IPS-18a (cell line): Measurements from ENCODE around the gene LDB1.

Experiments used
- H3K27ac ChIP-seq: one replicate; pipeline ENCODE4 v1.5.1; 2013; ENCODE audit warnings: low read length
- H3K27me3 ChIP-seq: one replicate; pipeline ENCODE4 v1.6.1; 2013; ENCODE audit warnings: mild to moderate bottlenecking, low read length; ENCODE audit not compliant: control insufficient read depth, insufficient read depth
- H3K36me3 ChIP-seq: one replicate; pipeline ENCODE4 v1.6.1; 2013; ENCODE audit warnings: low read depth, low read length; ENCODE audit not compliant: control insufficient read depth
- H3K4me1 ChIP-seq: one replicate; pipeline ENCODE4 v1.6.1; 2013; ENCODE audit warnings: low read depth, low read length; ENCODE audit not compliant: control insufficient read depth
- H3K4me3 ChIP-seq: one replicate; pipeline ENCODE4 v1.5.1; 2013; ENCODE audit warnings: low read length
- H3K9ac ChIP-seq: one replicate; pipeline ENCODE4 v1.6.1; 2013; ENCODE audit warnings: mild to moderate bottlenecking, low read length, moderate library complexity
- H3K9me3 ChIP-seq: one replicate; pipeline ENCODE4 v1.6.1; 2013; ENCODE audit warnings: low read depth, low read length; ENCODE audit not compliant: control insufficient read depth

The LDB1 gene

DNA sequence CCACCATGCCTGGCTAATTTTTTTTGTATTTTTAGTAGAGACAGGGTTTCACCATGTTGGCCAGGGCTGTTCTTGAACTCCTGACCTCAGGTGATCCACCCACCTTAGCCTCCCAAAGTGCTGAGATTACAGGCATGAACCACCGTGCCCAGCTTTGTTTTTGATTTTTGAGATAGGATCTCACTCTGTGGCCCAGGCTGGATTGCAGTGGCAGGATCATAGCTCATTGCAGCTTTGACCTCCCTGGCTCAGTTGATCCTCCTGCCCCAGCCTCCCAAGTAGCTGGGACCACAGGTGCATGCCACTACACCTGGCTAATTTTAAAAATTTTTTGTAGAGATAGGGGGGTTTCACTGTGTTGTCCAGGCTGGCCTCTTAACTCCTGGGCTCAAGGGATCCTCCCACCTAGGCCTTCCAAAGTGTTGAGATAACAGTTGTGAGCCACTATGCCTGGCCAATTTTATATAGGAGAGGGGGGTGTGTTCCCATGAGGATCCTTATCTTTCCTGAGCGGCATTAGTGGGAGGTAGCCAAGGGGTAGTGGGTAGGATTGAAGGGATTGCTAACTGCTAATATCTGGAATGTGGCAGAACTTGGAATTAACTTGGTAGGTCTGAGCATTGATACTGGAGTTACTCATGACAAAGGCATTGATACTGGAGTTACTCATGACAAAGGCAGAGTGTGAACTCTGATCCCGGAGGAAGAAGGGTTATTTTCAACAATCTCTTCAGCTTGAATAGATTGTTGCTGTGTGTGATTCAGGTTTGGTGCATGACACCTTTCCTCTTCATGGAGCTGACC is 31.0 kb upstream of the LDB1 start:
- H3K9ac ChIP-seq: peak overlapping the region; percentile 61
- peak overlapping the region; percentile 81 for H3K27ac ChIP-seq
- peaks cover 11% of the 10 kb centered on the region for H3K4me1 ChIP-seq
- peaks cover 56% of the 10 kb centered on the region for H3K36me3 ChIP-seq
- H3K4me3 ChIP-seq: peak overlapping the region; percentile 45
- H3K27me3 ChIP-seq: no peaks in the 10 kb centered on the region
- no peaks in the 10 kb centered on the region for H3K9me3 ChIP-seq

DNA sequence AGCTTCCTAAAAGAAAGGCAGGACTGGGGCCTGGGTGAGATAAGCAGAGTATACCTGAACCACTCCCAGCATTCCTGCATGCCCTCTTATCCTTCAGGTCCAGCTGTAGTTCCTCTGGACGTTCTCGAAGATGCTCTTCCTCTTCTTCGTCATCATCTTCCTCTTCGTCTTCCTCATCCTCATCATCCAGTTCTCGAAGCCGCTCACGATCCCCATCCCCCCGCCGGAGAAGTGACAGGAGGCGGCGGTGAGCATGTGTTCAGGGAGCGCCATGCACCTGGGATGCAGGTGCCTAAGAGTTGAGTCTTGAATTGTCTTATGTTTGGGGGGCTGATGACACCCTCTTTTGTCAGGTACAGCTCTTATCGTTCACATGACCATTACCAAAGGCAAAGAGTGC is 28.1 kb upstream of the LDB1 start:
- Histone ChIP-seq H3K4me3 (no peak overlapping the region), H3K27me3 (no peaks in the 10 kb centered on the region), H3K27ac (no peak overlapping the region), H3K36me3 (peaks cover 64% of the 10 kb centered on the region), H3K9me3 (no peaks in the 10 kb centered on the region), H3K4me1 (peaks cover 9% of the 10 kb centered on the region), H3K9ac (no peak overlapping the region)

DNA sequence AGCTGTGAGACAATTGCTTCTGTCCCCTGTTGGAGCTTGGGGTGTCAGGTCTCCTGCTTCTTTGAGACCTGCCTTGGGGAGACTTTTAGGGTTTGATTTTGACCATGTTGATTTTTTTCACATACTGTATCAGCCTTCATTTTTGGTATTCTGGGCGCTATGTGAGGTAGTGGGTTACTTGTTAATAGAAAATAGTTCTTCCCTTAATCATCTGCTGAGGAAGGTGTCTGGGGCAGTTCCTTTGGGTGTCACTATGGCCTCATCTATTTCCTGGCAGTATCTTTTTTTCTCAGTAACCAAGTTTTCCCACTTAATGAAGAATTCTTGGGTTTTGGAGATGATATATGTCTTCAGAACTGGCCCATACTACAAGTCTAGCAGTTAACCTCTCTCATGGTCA is 27.4 kb upstream of the LDB1 start:
- Histone ChIP-seq H3K27ac (no peak overlapping the region), H3K36me3 (peaks cover 71% of the 10 kb centered on the region), H3K9me3 (no peaks in the 10 kb centered on the region)

GRCh38 chr10:102146971-102147428 is 26.8 kb upstream of the LDB1 start:
- H3K36me3 ChIP-seq: peaks cover 75% of the 10 kb centered on the region
- H3K9me3 ChIP-seq: no peaks in the 10 kb centered on the region
- H3K27me3 ChIP-seq: no peaks in the 10 kb centered on the region
- no peak overlapping the region for H3K9ac ChIP-seq
- H3K4me1 ChIP-seq: peaks cover 7% of the 10 kb centered on the region
- no peak overlapping the region for H3K4me3 ChIP-seq
- H3K27ac ChIP-seq: no peak overlapping the region

More for the DNA sequence above, 27.4 kb upstream of the LDB1 start:
- no peaks in the 10 kb centered on the region for H3K27me3 ChIP-seq
- H3K4me1 ChIP-seq: peaks cover 7% of the 10 kb centered on the region
- no peak overlapping the region for H3K4me3 ChIP-seq
- no peak overlapping the region for H3K9ac ChIP-seq

GRCh38 chr10:102141583-102142107 is 21.5 kb upstream of the LDB1 start:
- Histone ChIP-seq H3K27me3 (no peaks in the 10 kb centered on the region), H3K9ac (no peak overlapping the region), H3K4me1 (no peaks in the 10 kb centered on the region), H3K4me3 (no peak overlapping the region), H3K27ac (no peak overlapping the region), H3K36me3 (peaks cover 86% of the 10 kb centered on the region), H3K9me3 (no peaks in the 10 kb centered on the region)

DNA sequence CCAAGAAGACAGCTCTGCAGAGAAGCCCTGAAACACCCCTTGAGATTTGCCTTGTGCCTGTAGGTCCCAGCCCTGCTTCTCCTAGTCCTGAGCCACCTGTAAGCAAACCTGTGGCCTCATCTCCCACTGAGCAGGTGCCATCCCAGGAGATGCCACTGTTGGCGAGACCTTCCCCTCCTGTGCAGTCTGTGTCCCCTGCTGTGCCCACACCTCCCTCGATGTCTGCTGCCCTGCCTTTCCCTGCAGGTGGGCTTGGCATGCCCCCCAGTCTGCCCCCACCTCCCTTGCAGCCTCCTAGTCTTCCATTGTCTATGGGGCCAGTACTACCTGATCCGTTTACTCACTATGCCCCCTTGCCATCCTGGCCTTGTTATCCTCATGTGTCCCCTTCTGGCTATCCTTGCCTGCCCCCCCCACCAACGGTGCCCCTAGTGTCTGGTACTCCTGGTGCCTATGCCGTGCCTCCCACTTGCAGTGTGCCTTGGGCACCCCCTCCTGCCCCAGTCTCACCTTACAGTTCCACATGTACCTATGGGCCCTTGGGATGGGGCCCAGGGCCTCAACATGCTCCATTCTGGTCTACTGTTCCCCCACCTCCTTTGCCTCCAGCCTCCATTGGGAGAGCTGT is 20.9 kb upstream of the LDB1 start:
- no peak overlapping the region for H3K9ac ChIP-seq
- no peaks in the 10 kb centered on the region for H3K4me1 ChIP-seq
- H3K27ac ChIP-seq: no peak overlapping the region
- H3K9me3 ChIP-seq: no peaks in the 10 kb centered on the region
- H3K27me3 ChIP-seq: no peaks in the 10 kb centered on the region
- peaks cover 81% of the 10 kb centered on the region for H3K36me3 ChIP-seq
- H3K4me3 ChIP-seq: no peak overlapping the region

DNA sequence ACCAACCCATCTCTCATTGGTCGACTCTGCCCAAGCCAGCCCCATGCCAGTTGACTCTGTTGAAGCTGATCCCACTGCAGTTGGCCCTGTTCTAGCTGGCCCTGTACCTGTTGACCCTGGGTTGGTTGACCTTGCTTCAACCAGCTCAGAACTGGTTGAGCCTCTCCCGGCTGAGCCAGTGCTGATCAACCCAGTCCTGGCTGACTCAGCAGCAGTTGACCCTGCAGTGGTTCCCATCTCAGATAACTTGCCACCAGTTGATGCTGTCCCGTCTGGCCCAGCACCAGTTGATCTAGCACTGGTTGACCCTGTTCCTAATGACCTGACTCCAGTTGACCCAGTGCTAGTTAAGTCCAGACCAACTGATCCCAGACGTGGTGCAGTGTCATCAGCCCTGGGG is 20.1 kb upstream of the LDB1 start:
- Histone ChIP-seq H3K27me3 (no peaks in the 10 kb centered on the region), H3K9me3 (no peaks in the 10 kb centered on the region), H3K4me3 (no peak overlapping the region), H3K4me1 (no peaks in the 10 kb centered on the region), H3K36me3 (peaks cover 77% of the 10 kb centered on the region), H3K9ac (no peak overlapping the region), H3K27ac (no peak overlapping the region)

DNA sequence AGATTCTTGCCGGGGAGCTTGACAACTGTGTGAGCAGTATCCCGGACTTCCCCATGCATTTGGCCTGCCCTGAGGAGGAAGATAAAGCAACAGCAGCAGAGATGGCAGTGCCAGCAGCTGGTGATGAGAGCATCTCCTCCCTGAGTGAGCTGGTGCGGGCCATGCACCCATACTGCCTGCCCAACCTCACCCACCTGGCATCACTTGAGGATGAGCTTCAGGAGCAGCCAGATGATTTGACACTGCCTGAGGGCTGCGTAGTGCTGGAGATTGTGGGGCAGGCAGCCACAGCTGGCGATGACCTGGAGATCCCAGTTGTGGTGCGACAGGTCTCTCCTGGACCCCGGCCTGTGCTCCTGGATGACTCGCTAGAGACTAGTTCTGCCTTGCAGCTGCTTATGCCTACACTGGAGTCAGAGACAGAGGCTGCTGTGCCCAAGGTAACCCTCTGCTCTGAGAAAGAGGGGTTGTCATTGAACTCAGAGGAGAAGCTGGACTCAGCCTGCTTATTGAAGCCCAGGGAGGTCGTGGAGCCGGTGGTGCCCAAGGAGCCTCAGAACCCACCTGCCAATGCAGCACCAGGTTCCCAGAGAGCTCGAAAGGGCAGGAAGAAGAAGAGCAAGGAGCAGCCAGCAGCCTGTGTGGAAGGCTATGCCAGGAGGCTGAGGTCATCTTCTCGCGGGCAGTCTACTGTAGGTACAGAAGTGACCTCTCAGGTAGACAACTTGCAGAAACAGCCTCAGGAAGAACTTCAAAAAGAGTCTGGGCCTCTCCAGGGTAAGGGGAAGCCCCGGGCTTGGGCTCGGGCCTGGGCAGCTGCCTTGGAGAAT is 19.3 kb upstream of the LDB1 start:
- H3K9ac ChIP-seq: no peak overlapping the region
- H3K4me1 ChIP-seq: peaks cover 6% of the 10 kb centered on the region
- H3K36me3 ChIP-seq: peaks cover 70% of the 10 kb centered on the region
- no peaks in the 10 kb centered on the region for H3K27me3 ChIP-seq
- H3K4me3 ChIP-seq: no peak overlapping the region
- no peaks in the 10 kb centered on the region for H3K9me3 ChIP-seq
- no peak overlapping the region for H3K27ac ChIP-seq

DNA sequence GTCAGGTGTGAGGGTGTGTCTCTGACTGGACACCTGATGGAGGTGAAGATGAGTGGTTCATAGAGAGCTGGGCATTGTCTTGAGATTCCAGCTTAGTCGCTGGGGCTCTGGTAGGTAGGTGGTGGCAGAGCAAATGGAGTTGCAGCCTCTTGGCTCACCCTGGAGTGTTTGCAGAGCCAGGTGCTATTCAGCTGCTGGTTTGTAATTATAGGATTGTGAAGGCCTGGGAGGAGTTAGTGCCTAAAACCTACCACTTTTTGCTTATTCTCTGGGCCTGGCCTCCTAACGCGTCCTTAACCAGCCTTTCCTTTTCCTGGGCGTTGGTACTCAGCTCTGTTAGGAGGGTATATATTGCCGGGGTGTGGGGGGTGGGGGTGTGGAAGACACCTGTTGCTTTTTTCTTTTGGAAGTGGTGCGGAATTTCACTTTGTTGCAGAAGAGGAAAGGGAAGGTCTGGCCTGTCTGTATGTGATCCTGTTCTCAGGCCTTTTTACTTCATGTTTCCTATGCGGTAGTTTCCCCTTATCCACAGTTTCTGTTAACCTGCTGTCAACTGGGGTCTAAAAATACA is 15.9 kb upstream of the LDB1 start:
- no peak overlapping the region for H3K9ac ChIP-seq
- no peak overlapping the region for H3K27ac ChIP-seq
- no peaks in the 10 kb centered on the region for H3K27me3 ChIP-seq
- no peak overlapping the region for H3K4me3 ChIP-seq
- H3K4me1 ChIP-seq: peaks cover 12% of the 10 kb centered on the region
- peaks cover 38% of the 10 kb centered on the region for H3K36me3 ChIP-seq
- no peaks in the 10 kb centered on the region for H3K9me3 ChIP-seq

GRCh38 chr10:102134416-102134815 is 14.2 kb upstream of the LDB1 start:
- H3K9me3 ChIP-seq: no peaks in the 10 kb centered on the region
- H3K36me3 ChIP-seq: peaks cover 22% of the 10 kb centered on the region
- H3K4me3 ChIP-seq: peak overlapping the region; percentile 87
- H3K9ac ChIP-seq: peak overlapping the region; percentile 99
- H3K27me3 ChIP-seq: no peaks in the 10 kb centered on the region
- H3K27ac ChIP-seq: no peak overlapping the region
- peaks cover 12% of the 10 kb centered on the region for H3K4me1 ChIP-seq
